Left ventricle myocardium superior (tissue), 1 donor: ENCODE data around the gene KRTAP9-8. TPM values are rescaled to one million over a fixed set of nuclear protein-coding genes. Genes with fewer than 3 reads are reported as not detected.
"Not testable (repeated sequence)": the region's sequence is repeated elsewhere in the genome, so short reads cannot be mapped to it uniquely, and the experiment has no call there.

Experiments
- ATAC-seq: fragments of 200-7000 bp; cut with Tn5 transposase; one replicate; pipeline ENCODE4 v1.9.1; 2020; ENCODE audit warnings: mild to moderate bottlenecking, moderate library complexity
- DNase-seq: peaks from one replicate; pipeline ENCODE4 v3.0.0-alpha.2; 2020
- intact Hi-C: fragments of 100-400 bp; cut with micrococcal nuclease; formaldehyde crosslinking; loops from one replicate; pipeline ENCODE4 v1.11.0; 2022
- total RNA-seq: library from RNA; stranded (reverse); fragmentation: NEBNext Ultra II Directional; extraction: Animal tissue kit (Norgen Biotek cat#: 25700); gene quantifications from one replicate; pipeline ENCODE4 v1.2.1, GENCODE V29; 2021
- donor health status: DM: no; HTN: yes; CAD: no; lungs with severe emphysema.

Gene KRTAP9-8
- total RNA-seq, 1 donor from 2014 or later: not detected

DNA sequence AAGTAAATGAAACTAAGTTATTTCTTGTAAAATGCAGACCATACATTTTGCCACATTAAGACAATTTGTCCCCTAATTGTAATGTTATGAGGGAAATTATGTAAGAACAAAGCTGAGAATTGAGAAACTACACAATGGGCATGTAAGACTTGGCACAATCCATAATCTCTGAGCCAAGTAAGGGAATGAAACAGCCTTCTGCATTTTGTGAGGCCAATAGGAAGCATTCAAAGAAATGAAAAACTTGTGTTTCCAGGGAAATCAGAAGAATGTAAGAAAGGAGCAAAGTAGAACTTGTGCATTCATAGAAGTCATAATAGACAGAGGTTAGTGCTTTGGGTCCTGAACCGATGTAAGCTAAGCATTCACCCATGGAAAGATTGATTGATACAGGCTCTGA is 13.5 kb downstream of the KRTAP9-8 start:
- no peak for DNase-seq
- intact Hi-C loops: no loop called here
- no peak for ATAC-seq

- no peak for ATAC-seq
- intact Hi-C loops: no loop called here
- no peak for DNase-seq
These were observed 17.1 kb downstream of the KRTAP9-8 start for GRCh38 chr17:41254861-41255260.

- DNase-seq, ATAC-seq, intact Hi-C loops: not testable (repeated sequence)
These were observed 17.8 kb downstream of the KRTAP9-8 start, which contains the start of gene KRTAP9-9 for GRCh38 chr17:41255381-41256290. Gene KRTAP9-9, plus strand, starts transcription at chr17:41255384.

GRCh38 chr17:41256291-41256685 is 18.5 kb downstream of the KRTAP9-8 start:
- intact Hi-C loops: no loop called here
- DNase-seq (no peak), ATAC-seq (no peak)

- DNase-seq: no peak
- no peak for ATAC-seq
- intact Hi-C loops: no loop called here
These were observed 20.6 kb downstream of the KRTAP9-8 start for GRCh38 chr17:41258406-41258805.

- intact Hi-C loops: no loop called here
- ATAC-seq (no peak), DNase-seq (no peak)
These were observed 25.4 kb downstream of the KRTAP9-8 start for GRCh38 chr17:41263212-41263611.

- ATAC-seq: no peak
- intact Hi-C loops: no loop called here
- no peak for DNase-seq
These were observed 26.8 kb downstream of the KRTAP9-8 start for GRCh38 chr17:41264599-41264998.

- DNase-seq (no peak), ATAC-seq (no peak)
- intact Hi-C loops: no loop called here
These were observed 27.3 kb downstream of the KRTAP9-8 start, which contains the start of gene KRTAP9-6 for GRCh38 chr17:41265078-41265477. Gene KRTAP9-6, plus strand, starts transcription at chr17:41265378. Its CDS starts 0 bp downstream, at chr17:41265378.

GRCh38 chr17:41267711-41268110 is 29.9 kb downstream of the KRTAP9-8 start:
- intact Hi-C loops: no loop called here
- ATAC-seq: no peak
- no peak for DNase-seq

DNA sequence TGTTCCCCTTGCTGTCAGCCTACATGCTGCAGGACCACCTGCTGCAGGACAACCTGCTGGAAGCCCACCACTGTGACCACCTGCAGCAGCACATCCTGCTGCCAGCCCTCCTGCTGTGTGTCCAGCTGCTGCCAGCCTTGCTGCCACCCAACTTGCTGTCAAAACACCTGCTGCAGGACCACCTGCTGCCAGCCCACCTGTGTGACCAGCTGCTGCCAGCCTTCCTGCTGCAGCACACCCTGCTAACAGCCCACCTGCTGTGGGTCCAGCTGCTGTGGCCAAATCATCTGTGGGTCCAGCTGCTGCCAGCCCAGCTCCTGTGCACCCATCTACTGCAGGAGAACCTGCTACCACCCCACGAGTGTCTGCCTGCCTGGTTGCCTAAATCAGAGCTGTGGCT is 33.5 kb downstream of the KRTAP9-8 start:
- ATAC-seq, intact Hi-C loops, DNase-seq: not testable (repeated sequence)

DNA sequence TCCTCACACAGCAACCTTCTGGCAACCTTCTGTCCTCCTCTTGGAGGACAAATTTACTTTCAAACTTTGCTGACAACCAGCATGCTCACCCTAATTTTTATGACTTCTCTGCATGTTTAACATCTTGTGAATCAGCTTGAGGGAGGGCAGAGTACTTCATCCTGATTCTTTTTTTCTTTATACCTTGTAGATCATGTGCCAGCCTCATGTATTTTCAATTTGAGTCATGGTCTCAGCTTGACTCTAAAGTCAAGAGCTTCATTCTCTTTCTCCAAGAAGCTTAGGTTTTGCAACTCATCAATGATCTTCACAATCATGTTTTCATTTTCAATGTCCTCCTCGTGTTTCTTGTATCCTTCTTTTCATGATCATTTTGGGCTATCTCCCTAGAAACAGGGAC is 34.1 kb downstream of the KRTAP9-8 start:
- no peak for DNase-seq
- no peak for ATAC-seq
- intact Hi-C loops: no loop called here

DNA sequence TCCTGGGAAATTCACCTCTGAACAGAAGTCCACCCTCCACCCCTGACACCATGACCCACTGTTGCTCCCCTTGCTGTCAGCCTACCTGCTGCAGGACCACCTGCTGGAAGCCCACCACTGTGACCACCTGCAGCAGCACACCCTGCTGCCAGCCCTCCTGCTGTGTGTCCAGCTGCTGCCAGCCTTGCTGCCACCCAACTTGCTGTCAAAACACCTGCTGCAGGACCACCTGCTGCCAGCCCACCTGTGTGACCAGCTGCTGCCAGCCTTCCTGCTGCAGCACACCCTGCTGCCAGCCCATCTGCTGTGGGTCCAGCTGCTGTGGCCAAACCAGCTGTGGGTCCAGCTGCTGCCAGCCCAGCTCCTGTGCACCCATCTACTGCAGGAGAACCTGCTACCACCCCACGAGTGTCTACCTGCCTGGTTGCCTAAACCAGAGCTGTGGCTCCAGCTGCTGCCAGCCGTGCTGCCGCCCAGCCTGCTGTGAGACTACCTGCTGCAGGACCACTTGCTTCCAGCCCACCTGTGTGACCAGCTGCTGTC is 37.9 kb downstream of the KRTAP9-8 start, which contains the start of gene KRTAP9-7:
TSS of gene KRTAP9-7 (plus strand) at position 51 of the 543 bp plus-strand sequence. CDS start at position 51, 0 bp downstream.
- ATAC-seq, DNase-seq, intact Hi-C loops: not testable (repeated sequence)

- ATAC-seq (no peak), DNase-seq (no peak)
- intact Hi-C loops: no loop called here
These were observed 40.6 kb downstream of the KRTAP9-8 start for GRCh38 chr17:41278176-41278955.

DNA sequence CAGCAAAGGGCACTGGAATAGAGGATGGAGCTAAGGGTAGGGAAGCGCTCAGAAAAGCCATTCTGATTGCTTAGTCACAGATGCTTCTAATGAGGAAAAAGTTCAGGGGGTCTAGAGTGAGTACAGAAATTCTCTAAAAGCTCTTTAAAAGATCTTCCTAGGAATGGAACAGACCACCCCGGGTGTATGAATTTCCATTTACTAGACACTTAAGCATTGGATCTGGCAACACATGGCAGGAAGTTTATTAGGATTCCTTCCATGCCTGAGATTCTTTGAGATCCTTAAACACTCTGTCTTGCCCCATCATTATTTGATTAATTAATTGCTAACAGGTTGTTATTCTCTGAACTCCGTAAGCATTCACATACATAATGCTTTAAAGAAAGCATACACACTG is 46.2 kb downstream of the KRTAP9-8 start:
- DNase-seq (no peak), ATAC-seq (no peak)

DNA sequence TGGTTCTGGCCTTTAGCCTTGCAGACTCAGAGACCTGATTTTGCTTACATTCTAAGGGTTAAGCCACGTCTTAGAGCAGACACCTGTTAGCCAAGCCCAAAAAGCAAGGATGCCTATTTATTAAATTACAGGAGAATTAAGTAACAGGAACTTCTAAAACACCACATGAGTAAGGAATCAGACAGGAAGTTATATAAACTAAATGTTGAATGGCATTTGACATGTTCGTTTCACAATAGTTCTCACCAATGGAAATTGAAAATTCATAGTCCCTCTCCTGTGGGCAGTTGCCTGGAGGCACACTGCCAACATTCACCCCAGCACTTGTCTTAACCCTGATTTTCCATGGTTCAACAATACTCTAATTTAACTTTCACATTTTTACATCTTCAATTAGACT is 46.7 kb downstream of the KRTAP9-8 start:
- intact Hi-C loops: no loop called here
- ATAC-seq (no peak), DNase-seq (no peak)

More for the DNA sequence above, 46.2 kb downstream of the KRTAP9-8 start:
- intact Hi-C loops: no loop called here

- intact Hi-C loops: no loop called here
- DNase-seq (no peak), ATAC-seq (no peak)
These were observed 49.3 kb downstream of the KRTAP9-8 start for GRCh38 chr17:41287050-41287449.
